Activated naive CD4-positive, alpha-beta T cell treated with Interleukin-2 at 50 U/mL for 16 hours (primary cell): ENCODE measurements around the gene NMNAT3.

Experiments used
- DNase-seq: peaks from one replicate; pipeline ENCODE4 v3.0.0-alpha.2; 2020

NMNAT3 gene

GRCh38 chr3:139517321-139518065 lies 160.3 kb downstream of the NMNAT3 start:
- DNase-seq: no peak

DNA sequence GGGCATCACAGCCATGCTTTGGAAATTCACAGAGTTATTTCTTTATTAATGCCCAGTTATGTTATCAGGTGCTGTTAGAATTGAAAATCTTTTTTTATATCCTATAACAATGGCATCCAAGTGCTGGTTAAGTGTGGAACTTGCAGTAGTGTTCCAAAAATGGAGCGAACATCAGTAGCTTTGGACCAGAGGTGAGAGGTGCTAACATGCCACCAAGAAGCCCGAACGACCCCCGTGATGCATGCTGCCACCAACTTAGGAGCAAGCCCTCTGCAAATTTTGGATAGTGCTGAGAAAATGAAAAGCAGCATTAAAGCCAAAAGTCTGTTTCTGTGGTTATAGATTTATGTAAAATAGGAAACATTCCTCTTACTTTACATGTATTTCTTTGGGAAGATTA lies 163.0 kb downstream of the NMNAT3 start:
- DNase-seq: no peak
